GM23248 (cell line): ENCODE data around the gene TTLL4.

Experiments used
- EZH2 ChIP-seq: fragments of 200-600 bp; sonication (generic); IDR thresholded peaks from 2 replicates; pipeline ENCODE4 v1.6.1; 2018; ENCODE audit warnings: antibody characterized with exemption, mild to moderate bottlenecking; ENCODE audit not compliant: insufficient read depth, poor library complexity, severe bottlenecking
- EZH2phosphoT487 ChIP-seq: fragments of 200-600 bp; sonication (generic); IDR thresholded peaks from 2 replicates; pipeline ENCODE4 v1.6.1; 2018; ENCODE audit warnings: antibody characterized with exemption, moderate library complexity, mild to moderate bottlenecking, low read depth; ENCODE audit not compliant: insufficient read depth

GRCh38 chr2:218746470-218746795 is 35.8 kb downstream of the TTLL4 start:
- TF ChIP-seq EZH2phosphoT487 (no peak), EZH2 (no peak)
